ENCODE measurements around the gene CDAN1.

GRCh38 chr15:42772144-42772543, 35.2 kb upstream of the CDAN1 start:
- no peak for TF ChIP-seq CTCF (IDR thresholded peaks at IDR 0.05; ENCODE audit: control extremely low read depth in 1 of 3, insufficient read depth in 1 of 3, low read depth in 1 of 3, low read length in 3 of 3)
- no peak for TF ChIP-seq YY1 (IDR thresholded peaks at IDR 0.05; ENCODE audit: low read depth, low read length)
- TF ChIP-seq TEAD4 (IDR thresholded peaks at IDR 0.05; ENCODE audit: low read depth, low read length) = no peak
- TF ChIP-seq EGR1 (IDR thresholded peaks at IDR 0.05; ENCODE audit: borderline replicate concordance, low read depth, low read length) = no peak
- TF ChIP-seq EP300 (IDR thresholded peaks at IDR 0.05; ENCODE audit: borderline replicate concordance in 1 of 2, low read depth in 2 of 2, low read length in 2 of 2) = no peak
